ENCODE results near the gene TRAF7.

Gene TRAF7

DNA sequence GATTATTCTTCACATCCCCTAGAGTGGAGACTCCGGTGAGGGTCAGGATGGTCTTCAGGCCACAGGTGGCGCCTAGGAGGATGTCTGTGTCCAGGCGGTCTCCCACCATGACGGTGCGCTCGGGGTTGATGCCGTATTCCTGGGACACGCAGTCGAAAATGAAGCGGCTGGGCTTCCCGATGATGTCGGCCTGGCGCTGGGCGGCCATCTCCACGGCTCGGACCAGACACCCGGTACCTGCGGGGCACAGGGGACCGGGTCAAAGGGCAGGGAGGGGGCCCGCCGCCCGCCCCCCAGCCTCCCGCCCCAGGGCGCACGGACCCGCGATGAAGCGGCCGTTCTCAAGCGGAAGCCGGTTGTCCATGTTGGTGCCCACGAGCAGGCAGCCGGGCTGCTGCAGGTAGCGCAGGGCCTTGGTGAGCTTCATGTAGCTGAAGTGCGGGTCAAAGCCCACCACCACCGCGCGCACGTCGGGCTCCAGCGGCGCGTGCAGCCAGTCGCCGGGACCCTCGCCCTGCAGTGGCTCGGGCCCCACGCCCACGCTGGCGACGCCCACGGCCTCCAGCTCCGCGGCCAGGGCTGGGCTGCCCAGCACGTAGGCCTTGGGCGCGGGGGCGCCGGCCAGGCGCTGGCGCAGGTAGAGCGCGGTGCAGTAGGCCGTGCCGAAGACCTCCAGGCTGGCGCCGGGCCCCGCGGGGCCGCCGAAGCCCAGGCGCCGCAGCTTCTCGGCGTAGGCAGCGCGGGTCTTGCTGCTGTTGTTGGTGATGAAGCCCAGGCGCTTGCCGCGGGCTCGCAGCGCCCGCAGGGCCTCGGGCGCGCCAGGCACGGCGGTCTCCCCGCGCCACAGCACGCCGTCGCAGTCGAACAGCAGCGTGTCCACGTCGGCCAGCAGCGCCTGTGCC, 58.5 kb downstream of the TRAF7 start:
- H3K79me2 ChIP-seq (ENCODE audit: control insufficient read depth, low read length) = peaks cover 47% of the 10 kb centered on the region
- H3K4me3 ChIP-seq (ENCODE audit: low read length) = peak overlapping the region; percentile 78
- peak overlapping the region; percentile 90 for H3K4me2 ChIP-seq (ENCODE audit: low read length)
- peaks cover 7% of the 10 kb centered on the region; the same call in 1 of the 2 replicates for H3F3A ChIP-seq (ENCODE audit: control insufficient read depth, insufficient read depth)
- no peaks in the 10 kb centered on the region for H3K9me3 ChIP-seq (ENCODE audit: control insufficient read depth, insufficient read depth, low read length)
- peak overlapping the region; percentile 18; the same call in 1 of the 2 replicates for H3K27ac ChIP-seq (ENCODE audit: low read depth, low read length)
- H3K36me3 ChIP-seq (ENCODE audit: control insufficient read depth, low read length) = peaks cover 42% of the 10 kb centered on the region
- no peaks in the 10 kb centered on the region for H3K9me2 ChIP-seq (replicated peaks; ENCODE audit: control insufficient read depth, low read length)
- TF ChIP-seq EZH2phosphoT487 (IDR thresholded peaks at IDR 0.05; ENCODE audit: borderline replicate concordance, low read length) = no peak
- TF ChIP-seq, protein P1, sequence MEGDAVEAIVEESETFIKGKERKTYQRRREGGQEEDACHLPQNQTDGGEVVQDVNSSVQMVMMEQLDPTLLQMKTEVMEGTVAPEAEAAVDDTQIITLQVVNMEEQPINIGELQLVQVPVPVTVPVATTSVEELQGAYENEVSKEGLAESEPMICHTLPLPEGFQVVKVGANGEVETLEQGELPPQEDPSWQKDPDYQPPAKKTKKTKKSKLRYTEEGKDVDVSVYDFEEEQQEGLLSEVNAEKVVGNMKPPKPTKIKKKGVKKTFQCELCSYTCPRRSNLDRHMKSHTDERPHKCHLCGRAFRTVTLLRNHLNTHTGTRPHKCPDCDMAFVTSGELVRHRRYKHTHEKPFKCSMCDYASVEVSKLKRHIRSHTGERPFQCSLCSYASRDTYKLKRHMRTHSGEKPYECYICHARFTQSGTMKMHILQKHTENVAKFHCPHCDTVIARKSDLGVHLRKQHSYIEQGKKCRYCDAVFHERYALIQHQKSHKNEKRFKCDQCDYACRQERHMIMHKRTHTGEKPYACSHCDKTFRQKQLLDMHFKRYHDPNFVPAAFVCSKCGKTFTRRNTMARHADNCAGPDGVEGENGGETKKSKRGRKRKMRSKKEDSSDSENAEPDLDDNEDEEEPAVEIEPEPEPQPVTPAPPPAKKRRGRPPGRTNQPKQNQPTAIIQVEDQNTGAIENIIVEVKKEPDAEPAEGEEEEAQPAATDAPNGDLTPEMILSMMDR (IDR thresholded peaks at IDR 0.05; ENCODE audit: low read depth, low read length, poor library complexity, severe bottlenecking) = no peak
- H4K20me1 ChIP-seq (ENCODE audit: control insufficient read depth, insufficient read depth, low read depth, low read length) = peaks cover 9% of the 10 kb centered on the region
- H3K4me1 ChIP-seq (ENCODE audit: control insufficient read depth, low read length) = peaks cover 26% of the 10 kb centered on the region
- H3K27me3 ChIP-seq (ENCODE audit: control insufficient read depth, low read length) = no peaks in the 10 kb centered on the region

DNA sequence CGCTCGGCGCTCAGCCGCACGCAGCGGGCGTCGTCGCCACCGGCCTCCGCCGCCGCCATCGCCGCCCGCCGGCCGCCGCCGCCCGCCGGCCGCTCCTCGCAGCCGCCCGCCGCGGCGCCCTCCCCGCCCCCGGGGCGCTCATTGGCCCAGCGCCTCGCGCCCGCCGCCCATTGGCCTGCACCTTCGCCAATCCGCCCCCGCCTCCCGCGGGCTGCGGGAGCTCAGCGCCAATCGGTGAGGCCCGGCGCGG, 59.1 kb downstream of the TRAF7 start, which contains the start of gene PGP:
Gene PGP (minus strand): TSS at position 122 of the 250 bp plus-strand sequence. CDS start 63 bp downstream, at position 59.
- H3K9me2 ChIP-seq (replicated peaks; ENCODE audit: control insufficient read depth, low read length) = no peaks in the 10 kb centered on the region
- H3F3A ChIP-seq (ENCODE audit: control insufficient read depth, insufficient read depth) = peaks cover 7% of the 10 kb centered on the region; the same call in 1 of the 2 replicates
- H3K27me3 ChIP-seq (ENCODE audit: control insufficient read depth, low read length) = no peaks in the 10 kb centered on the region
- H3K4me1 ChIP-seq (ENCODE audit: control insufficient read depth, low read length) = peaks cover 26% of the 10 kb centered on the region
- H3K9me3 ChIP-seq (ENCODE audit: control insufficient read depth, insufficient read depth, low read length) = no peaks in the 10 kb centered on the region
- peak within 1 kb of the TSS; percentile 81 for H3K27ac ChIP-seq (ENCODE audit: low read depth, low read length)
- H3K36me3 ChIP-seq (ENCODE audit: control insufficient read depth, low read length) = peaks cover 36% of the 10 kb centered on the region
- peak within 1 kb of the TSS; percentile 93 for H3K4me2 ChIP-seq (ENCODE audit: low read length)
- peaks cover 47% of the 10 kb centered on the region for H3K79me2 ChIP-seq (ENCODE audit: control insufficient read depth, low read length)
- peak within 1 kb of the TSS; percentile 100 for H3K4me3 ChIP-seq (ENCODE audit: low read length)
- TF ChIP-seq, protein P1 (IDR thresholded peaks at IDR 0.05; ENCODE audit: low read depth, low read length, poor library complexity, severe bottlenecking) = no peak
- TF ChIP-seq EZH2phosphoT487 (IDR thresholded peaks at IDR 0.05; ENCODE audit: borderline replicate concordance, low read length) = no peak
- peaks cover 9% of the 10 kb centered on the region for H4K20me1 ChIP-seq (ENCODE audit: control insufficient read depth, insufficient read depth, low read depth, low read length)

DNA sequence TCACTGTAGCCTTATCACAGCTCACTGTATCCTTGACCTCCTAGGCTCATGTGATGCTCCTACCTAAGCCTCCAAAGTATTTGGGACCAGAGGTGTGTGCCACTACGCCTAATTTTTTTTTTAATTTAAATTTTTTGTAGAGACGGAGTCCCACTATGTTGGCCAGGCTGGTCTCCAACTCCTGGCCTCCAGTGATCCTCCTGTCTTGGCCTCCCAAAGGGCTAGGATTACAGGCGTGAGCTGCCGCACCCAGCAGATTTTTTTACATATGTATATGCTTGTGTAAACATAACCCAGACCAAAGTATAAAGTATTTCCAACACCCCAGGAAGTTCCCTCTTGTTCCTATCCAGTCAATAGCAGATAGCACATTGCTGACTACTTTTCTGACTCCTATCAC, 60.7 kb downstream of the TRAF7 start:
- TF ChIP-seq, protein P1 (IDR thresholded peaks at IDR 0.05; ENCODE audit: low read depth, low read length, poor library complexity, severe bottlenecking) = no peak
- Histone ChIP-seq H3K27ac (ENCODE audit: low read depth, low read length) (no peak overlapping the region), H3F3A (ENCODE audit: control insufficient read depth, insufficient read depth) (peaks cover 7% of the 10 kb centered on the region; the same call in 1 of the 2 replicates), H3K36me3 (ENCODE audit: control insufficient read depth, low read length) (peaks cover 30% of the 10 kb centered on the region), H3K79me2 (ENCODE audit: control insufficient read depth, low read length) (peaks cover 47% of the 10 kb centered on the region), H4K20me1 (ENCODE audit: control insufficient read depth, insufficient read depth, low read depth, low read length) (peaks cover 9% of the 10 kb centered on the region), H3K4me2 (ENCODE audit: low read length) (peak overlapping the region; percentile 51), H3K27me3 (ENCODE audit: control insufficient read depth, low read length) (no peaks in the 10 kb centered on the region), H3K4me1 (ENCODE audit: control insufficient read depth, low read length) (peaks cover 26% of the 10 kb centered on the region), H3K9me3 (ENCODE audit: control insufficient read depth, insufficient read depth, low read length) (no peaks in the 10 kb centered on the region), H3K9me2 (replicated peaks; ENCODE audit: control insufficient read depth, low read length) (no peaks in the 10 kb centered on the region), H3K4me3 (ENCODE audit: low read length) (peak overlapping the region; percentile 100)
